Measurements from ENCODE around the gene WDR41. TPM values are rescaled to one million over a fixed set of nuclear protein-coding genes. Genes with fewer than 3 reads are reported as not detected.

WDR41 gene
- total RNA-seq, 1 donor from 2014 or later: 45.4 TPM

DNA sequence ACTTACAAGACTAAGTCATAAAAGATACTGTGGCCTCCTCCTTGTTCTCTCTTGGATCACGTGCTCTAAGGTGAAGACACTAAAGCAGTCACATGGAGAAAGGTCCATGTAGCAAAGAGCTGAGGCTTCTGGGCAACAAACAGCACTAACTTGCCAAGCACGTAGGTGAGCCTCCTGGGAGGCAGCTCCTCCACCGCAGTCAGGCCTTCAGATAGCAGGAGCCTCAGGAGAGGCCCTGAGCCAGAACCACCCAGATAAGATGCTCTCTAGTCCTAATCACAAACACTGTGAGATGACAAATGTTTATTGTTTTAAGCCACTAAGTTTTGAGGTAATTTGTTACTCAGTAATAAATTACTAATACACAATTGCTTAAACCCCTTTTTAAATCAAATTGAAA is 38.0 kb downstream of the WDR41 start:
- Histone ChIP-seq H3K4me3 (no peak overlapping the region), H3K27ac (no peak overlapping the region), H3K27me3 (no peaks in the 10 kb centered on the region), H3K4me1 (peaks cover 0 to 13% of the 10 kb centered on the region in 2 donors), H3K9me3 (no peaks in the 10 kb centered on the region), H3K36me3 (peaks cover 4 to 11% of the 10 kb centered on the region in 2 donors)
- intact Hi-C loops (cut with DNase I): no loop called here
- no peak for DNase-seq (ENCODE audit: low spot score in 2 of 2)
- TF ChIP-seq, protein P1, sequence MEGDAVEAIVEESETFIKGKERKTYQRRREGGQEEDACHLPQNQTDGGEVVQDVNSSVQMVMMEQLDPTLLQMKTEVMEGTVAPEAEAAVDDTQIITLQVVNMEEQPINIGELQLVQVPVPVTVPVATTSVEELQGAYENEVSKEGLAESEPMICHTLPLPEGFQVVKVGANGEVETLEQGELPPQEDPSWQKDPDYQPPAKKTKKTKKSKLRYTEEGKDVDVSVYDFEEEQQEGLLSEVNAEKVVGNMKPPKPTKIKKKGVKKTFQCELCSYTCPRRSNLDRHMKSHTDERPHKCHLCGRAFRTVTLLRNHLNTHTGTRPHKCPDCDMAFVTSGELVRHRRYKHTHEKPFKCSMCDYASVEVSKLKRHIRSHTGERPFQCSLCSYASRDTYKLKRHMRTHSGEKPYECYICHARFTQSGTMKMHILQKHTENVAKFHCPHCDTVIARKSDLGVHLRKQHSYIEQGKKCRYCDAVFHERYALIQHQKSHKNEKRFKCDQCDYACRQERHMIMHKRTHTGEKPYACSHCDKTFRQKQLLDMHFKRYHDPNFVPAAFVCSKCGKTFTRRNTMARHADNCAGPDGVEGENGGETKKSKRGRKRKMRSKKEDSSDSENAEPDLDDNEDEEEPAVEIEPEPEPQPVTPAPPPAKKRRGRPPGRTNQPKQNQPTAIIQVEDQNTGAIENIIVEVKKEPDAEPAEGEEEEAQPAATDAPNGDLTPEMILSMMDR (IDR thresholded peaks at IDR 0.05): no peak

DNA sequence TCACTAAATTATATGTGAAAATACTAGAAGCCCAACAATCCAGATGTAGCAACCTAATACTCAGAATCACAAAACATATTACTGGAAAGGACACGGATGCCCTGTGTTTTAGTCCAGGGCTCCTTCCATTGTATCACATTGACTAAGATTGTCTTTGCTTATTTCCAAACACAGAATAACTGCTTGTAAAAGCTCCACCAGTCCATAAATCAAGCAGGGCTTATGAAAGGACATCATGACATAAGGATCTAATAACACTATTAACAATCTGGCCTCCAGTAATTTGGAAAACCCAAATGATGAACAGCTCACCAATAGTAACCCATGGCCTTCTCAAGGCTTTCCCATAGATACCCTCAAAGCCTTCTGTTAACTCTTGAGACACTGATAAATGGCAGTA is 39.8 kb downstream of the WDR41 start:
- Histone ChIP-seq H3K9me3 (no peaks in the 10 kb centered on the region), H3K4me3 (no peak overlapping the region), H3K4me1 (peaks cover 0 to 13% of the 10 kb centered on the region in 2 donors), H3K27ac (no peak overlapping the region), H3K27me3 (no peaks in the 10 kb centered on the region), H3K36me3 (peaks cover 11 to 29% of the 10 kb centered on the region in 2 donors)
- DNase-seq (ENCODE audit: low spot score in 2 of 2): no peak
- intact Hi-C loops (cut with DNase I): no loop called here
- TF ChIP-seq, protein P1 (IDR thresholded peaks at IDR 0.05): no peak

DNA sequence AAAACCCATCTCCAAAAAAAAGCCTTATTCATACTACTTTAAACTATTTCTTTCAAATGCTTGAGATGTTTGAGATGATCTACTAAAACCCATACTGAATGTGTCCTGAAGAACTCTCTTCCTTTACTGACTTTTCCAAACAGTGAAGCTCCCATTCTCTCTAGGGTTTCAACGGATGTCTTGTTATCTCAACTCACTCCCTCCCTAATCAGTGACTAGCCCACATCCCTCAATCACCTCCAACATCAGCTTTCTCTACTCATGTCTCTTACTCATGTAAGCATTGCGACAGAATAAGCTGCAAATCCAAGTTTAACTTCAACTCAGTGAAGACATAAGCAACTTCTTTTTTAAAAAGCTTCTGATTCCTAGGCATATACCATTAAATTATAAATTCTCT is 42.1 kb downstream of the WDR41 start:
- H3K9me3 ChIP-seq: no peaks in the 10 kb centered on the region
- no peak overlapping the region for H3K4me3 ChIP-seq
- intact Hi-C loops (cut with DNase I): no loop called here
- H3K4me1 ChIP-seq: peaks cover 0 to 13% of the 10 kb centered on the region in 2 donors
- peaks cover 11 to 41% of the 10 kb centered on the region in 2 donors for H3K36me3 ChIP-seq
- H3K27ac ChIP-seq: peak overlapping the region in 1 of 2 donors; percentile 22
- TF ChIP-seq, protein P1 (IDR thresholded peaks at IDR 0.05): no peak
- no peaks in the 10 kb centered on the region for H3K27me3 ChIP-seq
- no peak for DNase-seq (ENCODE audit: low spot score in 2 of 2)

DNA sequence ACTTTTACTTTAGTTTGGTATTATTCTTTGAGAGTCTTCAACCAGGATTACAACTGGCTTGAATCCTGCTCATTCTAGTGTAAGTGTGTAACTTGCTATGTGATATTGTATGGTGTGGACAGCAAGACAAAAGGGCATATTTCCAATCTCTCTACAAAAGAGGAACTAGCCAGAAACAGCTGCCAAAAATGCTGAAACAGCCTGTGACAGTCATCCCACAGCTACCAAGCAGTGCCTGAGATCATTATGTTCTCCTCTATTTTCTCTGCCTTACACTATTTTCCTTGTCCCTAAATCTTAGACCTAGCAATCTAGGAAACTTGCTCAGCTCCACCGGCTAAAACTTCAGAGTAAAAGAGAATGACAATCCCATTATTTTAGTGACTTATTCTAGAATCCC is 42.8 kb downstream of the WDR41 start:
- Histone ChIP-seq H3K27me3 (no peaks in the 10 kb centered on the region), H3K4me1 (peaks cover 0 to 13% of the 10 kb centered on the region in 2 donors), H3K36me3 (peaks cover 11 to 45% of the 10 kb centered on the region in 2 donors), H3K9me3 (no peaks in the 10 kb centered on the region), H3K4me3 (no peak overlapping the region), H3K27ac (peak overlapping the region in 1 of 2 donors; percentile 22)
- TF ChIP-seq, protein P1 (IDR thresholded peaks at IDR 0.05): no peak
- intact Hi-C loops (cut with DNase I): no loop called here
- no peak for DNase-seq (ENCODE audit: low spot score in 2 of 2)

DNA sequence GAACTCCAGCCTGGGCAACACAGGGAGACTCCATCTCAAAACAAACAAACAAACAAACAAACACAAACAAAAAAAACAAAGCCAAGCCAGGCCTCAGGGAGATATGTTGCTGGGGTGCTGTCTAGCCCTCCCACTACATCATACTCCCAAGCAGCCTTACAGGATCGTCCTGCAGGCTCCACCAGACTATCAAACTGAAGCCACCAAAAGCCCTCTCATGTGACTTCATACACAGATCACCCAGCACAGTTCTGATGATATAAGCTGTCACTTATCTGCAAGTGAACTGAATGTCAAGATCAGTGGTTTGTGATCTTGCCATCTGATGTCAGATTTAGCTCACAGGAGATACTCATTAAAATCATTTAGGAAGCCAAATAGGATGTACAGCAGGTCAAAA is 43.3 kb downstream of the WDR41 start:
- TF ChIP-seq, protein P1 (IDR thresholded peaks at IDR 0.05): no peak
- H3K4me1 ChIP-seq: peaks cover 0 to 13% of the 10 kb centered on the region in 2 donors
- H3K27me3 ChIP-seq: no peaks in the 10 kb centered on the region
- no peaks in the 10 kb centered on the region for H3K9me3 ChIP-seq
- no peak for DNase-seq (ENCODE audit: low spot score in 2 of 2)
- peaks cover 7 to 48% of the 10 kb centered on the region in 2 donors for H3K36me3 ChIP-seq
- H3K4me3 ChIP-seq: no peak overlapping the region
- H3K27ac ChIP-seq: no peak overlapping the region
- intact Hi-C loops (cut with DNase I): no loop called here

DNA sequence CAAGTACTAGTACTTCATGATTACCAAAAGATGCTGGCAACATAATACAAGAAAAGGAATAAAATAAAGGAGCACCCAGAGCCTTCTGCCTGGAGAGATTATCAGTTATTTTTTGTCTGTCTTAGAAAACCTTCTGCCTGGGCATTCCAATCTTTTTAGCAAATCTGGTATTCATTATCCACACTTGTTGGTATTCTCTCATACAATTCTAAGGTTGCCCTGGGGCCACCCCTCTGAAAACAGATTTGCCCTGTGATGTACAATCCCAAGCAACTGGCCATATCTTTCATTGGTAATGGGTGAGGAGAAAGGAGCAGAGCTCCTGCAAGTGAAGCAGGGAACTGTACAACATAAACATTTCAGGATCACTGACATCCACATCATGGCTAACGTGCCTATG is 47.8 kb downstream of the WDR41 start:
- no peak for DNase-seq (ENCODE audit: low spot score in 2 of 2)
- Histone ChIP-seq H3K27me3 (no peaks in the 10 kb centered on the region), H3K4me3 (no peak overlapping the region), H3K4me1 (no peaks in the 10 kb centered on the region), H3K36me3 (peaks cover 7 to 52% of the 10 kb centered on the region in 2 donors), H3K27ac (no peak overlapping the region), H3K9me3 (no peaks in the 10 kb centered on the region)
- TF ChIP-seq, protein P1 (IDR thresholded peaks at IDR 0.05): no peak
- intact Hi-C loops (cut with DNase I): no loop called here
